K562 (cell line): ENCODE results near the gene UNC119. TPM values are rescaled to one million over a fixed set of nuclear protein-coding genes. Genes with fewer than 3 reads are reported as not detected.

Experiments
- ARNT ChIP-seq, 2 experiments: fragments of 450-650 bp; IDR thresholded peaks; 2 replicates each; pipeline ENCODE4 v1.6.1; 2016; ENCODE audit warnings: mild to moderate bottlenecking in 1 of 2
- BDP1 ChIP-seq: IDR thresholded peaks from 3 replicates; pipeline ENCODE4 v1.6.1; 2011; ENCODE audit not compliant: insufficient read length, insufficient read depth
- BRCA1 ChIP-seq, 2 experiments: fragments of 450-650 bp in 1 of 2; sonication (generic) in 1 of 2; formaldehyde crosslinking in 1 of 2; IDR thresholded peaks; 2 replicates each; pipeline versions ENCODE4 v1.5.0 to v1.6.1; 2017 to 2020; ENCODE audit warnings: mild to moderate bottlenecking in 1 of 2, missing genetic modification reagents in 1 of 2
- CBFA2T2 ChIP-seq: fragments of 450-650 bp; conservative IDR thresholded peaks from 2 replicates; pipeline ENCODE4 v1.6.1; 2017; ENCODE audit warnings: mild to moderate bottlenecking
- CEBPG ChIP-seq, 3 experiments: fragments of 200-800 bp in 1 of 3; sonication (Bioruptor generic) in 1 of 3; sonication (generic) in 1 of 3; formaldehyde crosslinking in 1 of 3; IDR thresholded peaks in 2 of 3; conservative IDR thresholded peaks in 1 of 3; 2 replicates each; pipeline versions ENCODE4 v1.6.1 to v1.8.0; 2016 to 2022; ENCODE audit warnings: missing compliant biosample characterization in 2 of 3, missing genetic modification characterization in 2 of 3, mild to moderate bottlenecking in 1 of 3, missing genetic modification reagents in 1 of 3
- FOXJ3 ChIP-seq: sonication (generic); formaldehyde crosslinking; IDR thresholded peaks from 2 replicates; pipeline ENCODE4 v1.4.0; 2020; ENCODE audit warnings: mild to moderate bottlenecking, missing genetic modification reagents
- HDAC8 ChIP-seq: fragments of 450-650 bp; IDR thresholded peaks from 2 replicates; pipeline ENCODE4 v1.6.1; 2016; ENCODE audit warnings: mild to moderate bottlenecking, missing genetic modification characterization, moderate library complexity, missing compliant biosample characterization
- HOXB6 ChIP-seq: fragments of 250-450 bp; sonication (Bioruptor Pico); IDR thresholded peaks from 2 replicates; pipeline ENCODE4 v1.5.1; 2022; ENCODE audit warnings: mild to moderate bottlenecking, borderline replicate concordance
- RAD51 ChIP-seq: fragments of 450-650 bp; IDR thresholded peaks from 2 replicates; pipeline ENCODE4 v1.7.1; 2016; ENCODE audit warnings: low read depth, mild to moderate bottlenecking, borderline replicate concordance
- RHOXF2B ChIP-seq: fragments of 250-450 bp; sonication (Bioruptor Pico); conservative IDR thresholded peaks from 2 replicates; pipeline ENCODE4 v1.5.1; 2021
- SETDB1 ChIP-seq: IDR thresholded peaks from one replicate; pipeline ENCODE4 v1.6.1; 2012; ENCODE audit warnings: low read length, control low read depth, inconsistent platforms
- SIRT6 ChIP-seq: IDR thresholded peaks from one replicate; pipeline ENCODE4 v1.6.1; 2012; ENCODE audit warnings: low read depth, mild to moderate bottlenecking, control low read depth, inconsistent platforms, low read length, moderate library complexity
- TCF3 ChIP-seq: sonication (generic); formaldehyde crosslinking; IDR thresholded peaks from 2 replicates; pipeline ENCODE4 v1.4.0; 2020; ENCODE audit warnings: mild to moderate bottlenecking, missing genetic modification reagents
- ZBTB1 ChIP-seq: sonication (generic); formaldehyde crosslinking; IDR thresholded peaks from 2 replicates; pipeline ENCODE4 v1.8.1; 2023; ENCODE audit warnings: missing genetic modification reagents, low read depth, mild to moderate bottlenecking, borderline replicate concordance
- ZNF134 ChIP-seq: fragments of 250-450 bp; sonication (Bioruptor Pico); conservative IDR thresholded peaks from 2 replicates; pipeline ENCODE4 v1.4.0; 2020
- ZNF184 ChIP-seq: sonication (generic); formaldehyde crosslinking; IDR thresholded peaks from 2 replicates; pipeline ENCODE4 v1.5.0; 2020; ENCODE audit warnings: missing genetic modification reagents
- ZNF197 ChIP-seq: fragments of 200-800 bp; sonication (Bioruptor generic); IDR thresholded peaks from 2 replicates; pipeline ENCODE4 v1.6.1; 2016; ENCODE audit warnings: low read depth, missing genetic modification characterization, missing compliant biosample characterization
- polyA plus RNA-seq, 8 experiments: library from polyadenylated mRNA; depleted of rRNA in 4 of 8; stranded (reverse) in 5 of 8; unstranded in 3 of 8; fragments of >200 nt; fragmentation: Nextera tagmentation in 2 of 8; fragmentation: Illumina TruSeq in 1 of 8; extraction: Ambion mirVana in 2 of 8; extraction: Trizol in 1 of 8; gene quantifications; 2 replicates each; pipeline versions ENCODE4 v1.2.1 to v1.2.3, GENCODE V29; 2011 to 2014; ENCODE audit warnings: inconsistent platforms in 1 of 8, missing spikeins in 1 of 8
- total RNA-seq, 7 experiments: library from RNA; depleted of rRNA in 6 of 7; stranded (reverse); fragments of >200 nt in 6 of 7; fragmentation: Illumina TruSeq in 2 of 7; extraction: Trizol in 2 of 7; gene quantifications; 2 replicates each; pipeline versions ENCODE4 v1.2.1 to v1.2.3, GENCODE V29; 2011 to 2021; ENCODE audit warnings: low replicate concordance in 1 of 7
- TF ChIP-seq, protein P1 (sequence below), 3 experiments: IDR thresholded peaks in 2 of 3; conservative IDR thresholded peaks in 1 of 3; 2 replicates each; pipeline ENCODE4 v1.5.1; 2011 to 2012; ENCODE audit warnings: low read length in 3 of 3, mild to moderate bottlenecking in 3 of 3, control low read depth in 2 of 3, improper control_type of control experiment in 1 of 3, inconsistent platforms in 1 of 3, low read depth in 1 of 3, mixed read lengths in 1 of 3, moderate library complexity in 1 of 3; ENCODE audit not compliant: insufficient read depth in 2 of 3
- TF ChIP-seq, protein P2 (sequence below): IDR thresholded peaks from 3 replicates; pipeline ENCODE4 v1.6.1; 2011; ENCODE audit warnings: borderline replicate concordance, mild to moderate bottlenecking; ENCODE audit not compliant: insufficient read length, insufficient read depth
- TF ChIP-seq, protein P3 (sequence below): sonication (generic); formaldehyde crosslinking; IDR thresholded peaks from 2 replicates; pipeline ENCODE4 v1.8.0; 2022; ENCODE audit warnings: mild to moderate bottlenecking, missing genetic modification reagents
- TF ChIP-seq, protein P4 (sequence below): fragments of 450-650 bp; formaldehyde crosslinking; IDR thresholded peaks from 2 replicates; pipeline ENCODE4 v1.4.0; 2022; ENCODE audit warnings: mild to moderate bottlenecking, moderate library complexity
- TF ChIP-seq, protein P5 (sequence below), 2 experiments: fragments of 450-650 bp; IDR thresholded peaks; 2 replicates each; pipeline ENCODE4 v1.6.1; 2016
- TF ChIP-seq, protein P6 (sequence below): fragments of 250-450 bp; sonication (Bioruptor Pico); IDR thresholded peaks from 2 replicates; pipeline ENCODE4 v1.8.0; 2021; ENCODE audit warnings: moderate library complexity, mild to moderate bottlenecking, inconsistent platforms

The UNC119 gene
- total and polyA plus RNA-seq, 9 of the 15 experiments (the other 6 are each of a cell fraction or from before 2014, with no cell fraction given), result 0.37 to 47.7 (median 16.3) TPM

DNA sequence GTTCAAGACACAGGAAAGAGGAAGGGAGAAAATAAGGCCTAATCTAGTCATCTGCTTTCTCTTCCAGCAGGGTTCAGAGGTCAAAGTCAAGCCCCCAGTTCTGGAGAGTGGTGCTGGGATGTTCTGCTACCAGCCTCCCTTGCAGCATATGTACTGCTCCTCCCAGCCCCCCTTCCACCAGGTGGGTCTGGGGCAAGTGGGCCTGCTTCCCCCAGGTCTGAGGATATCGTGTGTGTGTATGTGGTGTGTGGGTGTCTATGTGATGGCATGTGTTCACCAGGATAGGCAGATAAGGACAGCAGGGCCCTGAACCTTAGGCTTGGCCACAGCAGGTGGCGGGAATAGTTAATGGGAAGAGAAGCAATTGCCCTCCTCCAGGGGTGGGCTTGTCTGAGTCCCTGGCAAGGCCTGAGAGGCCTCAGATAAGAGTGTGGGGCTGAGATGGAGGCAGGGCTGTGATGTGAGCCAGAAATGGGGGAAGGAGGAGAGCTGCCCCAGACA, 25.2 kb downstream of the UNC119 start (continued):
- TF ChIP-seq BDP1, result no peak
- TF ChIP-seq ZBTB1, result no peak
- TF ChIP-seq HOXB6 (CRISPR knock-in tag), result no peak
- TF ChIP-seq SETDB1, result no peak
- no peak for TF ChIP-seq CEBPG (CRISPR knock-in tag; IDR thresholded peaks at IDR 0.05)
- TF ChIP-seq CEBPG (tag; conservative IDR thresholded peaks at IDR 0.05 in 1 of 2, IDR thresholded peaks at IDR 0.05 in 1 of 2), result no peak
- TF ChIP-seq, protein P1, sequence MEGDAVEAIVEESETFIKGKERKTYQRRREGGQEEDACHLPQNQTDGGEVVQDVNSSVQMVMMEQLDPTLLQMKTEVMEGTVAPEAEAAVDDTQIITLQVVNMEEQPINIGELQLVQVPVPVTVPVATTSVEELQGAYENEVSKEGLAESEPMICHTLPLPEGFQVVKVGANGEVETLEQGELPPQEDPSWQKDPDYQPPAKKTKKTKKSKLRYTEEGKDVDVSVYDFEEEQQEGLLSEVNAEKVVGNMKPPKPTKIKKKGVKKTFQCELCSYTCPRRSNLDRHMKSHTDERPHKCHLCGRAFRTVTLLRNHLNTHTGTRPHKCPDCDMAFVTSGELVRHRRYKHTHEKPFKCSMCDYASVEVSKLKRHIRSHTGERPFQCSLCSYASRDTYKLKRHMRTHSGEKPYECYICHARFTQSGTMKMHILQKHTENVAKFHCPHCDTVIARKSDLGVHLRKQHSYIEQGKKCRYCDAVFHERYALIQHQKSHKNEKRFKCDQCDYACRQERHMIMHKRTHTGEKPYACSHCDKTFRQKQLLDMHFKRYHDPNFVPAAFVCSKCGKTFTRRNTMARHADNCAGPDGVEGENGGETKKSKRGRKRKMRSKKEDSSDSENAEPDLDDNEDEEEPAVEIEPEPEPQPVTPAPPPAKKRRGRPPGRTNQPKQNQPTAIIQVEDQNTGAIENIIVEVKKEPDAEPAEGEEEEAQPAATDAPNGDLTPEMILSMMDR (IDR thresholded peaks at IDR 0.05 in 2 of 3, conservative IDR thresholded peaks at IDR 0.05 in 1 of 3; ENCODE audit: insufficient read depth in 2 of 3, low read depth in 1 of 3, low read length in 3 of 3), result no peak
- no peak for TF ChIP-seq BRCA1 (IDR thresholded peaks at IDR 0.05)
- TF ChIP-seq BRCA1 (CRISPR knock-in tag; IDR thresholded peaks at IDR 0.05), result no peak
- TF ChIP-seq, protein P2, sequence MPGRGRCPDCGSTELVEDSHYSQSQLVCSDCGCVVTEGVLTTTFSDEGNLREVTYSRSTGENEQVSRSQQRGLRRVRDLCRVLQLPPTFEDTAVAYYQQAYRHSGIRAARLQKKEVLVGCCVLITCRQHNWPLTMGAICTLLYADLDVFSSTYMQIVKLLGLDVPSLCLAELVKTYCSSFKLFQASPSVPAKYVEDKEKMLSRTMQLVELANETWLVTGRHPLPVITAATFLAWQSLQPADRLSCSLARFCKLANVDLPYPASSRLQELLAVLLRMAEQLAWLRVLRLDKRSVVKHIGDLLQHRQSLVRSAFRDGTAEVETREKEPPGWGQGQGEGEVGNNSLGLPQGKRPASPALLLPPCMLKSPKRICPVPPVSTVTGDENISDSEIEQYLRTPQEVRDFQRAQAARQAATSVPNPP, result no peak
- peak; percentile 100 for TF ChIP-seq CBFA2T2
- TF ChIP-seq ZNF197 (CRISPR knock-in tag), result 0 out of 2 replicates have a peak, but pooled peaks have one; percentile 60
- no peak for TF ChIP-seq FOXJ3
- peak; percentile 87 to 93; a peak in 3 of 4 replicates for TF ChIP-seq ARNT (IDR thresholded peaks at IDR 0.05)
- no peak for TF ChIP-seq SIRT6
- peak; percentile 99 for TF ChIP-seq TCF3 (CRISPR knock-in tag)
- no peak for TF ChIP-seq HDAC8 (tag)
- TF ChIP-seq, protein P3, sequence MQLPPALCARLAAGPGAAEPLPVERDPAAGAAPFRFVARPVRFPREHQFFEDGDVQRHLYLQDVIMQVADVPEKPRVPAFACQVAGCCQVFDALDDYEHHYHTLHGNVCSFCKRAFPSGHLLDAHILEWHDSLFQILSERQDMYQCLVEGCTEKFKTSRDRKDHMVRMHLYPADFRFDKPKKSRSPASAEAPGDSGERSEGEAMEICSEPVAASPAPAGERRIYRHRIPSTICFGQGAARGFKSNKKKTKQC (CRISPR knock-in tag), result no peak
- TF ChIP-seq ZNF134 (CRISPR knock-in tag), result 0 out of 2 replicates have a peak, but pooled peaks have one; percentile 22
- TF ChIP-seq RAD51, result no peak
- no peak for TF ChIP-seq RHOXF2B
- no peak for TF ChIP-seq ZNF184 (CRISPR knock-in tag)
- TF ChIP-seq, protein P4, sequence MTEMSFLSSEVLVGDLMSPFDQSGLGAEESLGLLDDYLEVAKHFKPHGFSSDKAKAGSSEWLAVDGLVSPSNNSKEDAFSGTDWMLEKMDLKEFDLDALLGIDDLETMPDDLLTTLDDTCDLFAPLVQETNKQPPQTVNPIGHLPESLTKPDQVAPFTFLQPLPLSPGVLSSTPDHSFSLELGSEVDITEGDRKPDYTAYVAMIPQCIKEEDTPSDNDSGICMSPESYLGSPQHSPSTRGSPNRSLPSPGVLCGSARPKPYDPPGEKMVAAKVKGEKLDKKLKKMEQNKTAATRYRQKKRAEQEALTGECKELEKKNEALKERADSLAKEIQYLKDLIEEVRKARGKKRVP (CRISPR knock-in tag), result 0 out of 2 replicates have a peak, but pooled peaks have one; percentile 31
- TF ChIP-seq, protein P5, sequence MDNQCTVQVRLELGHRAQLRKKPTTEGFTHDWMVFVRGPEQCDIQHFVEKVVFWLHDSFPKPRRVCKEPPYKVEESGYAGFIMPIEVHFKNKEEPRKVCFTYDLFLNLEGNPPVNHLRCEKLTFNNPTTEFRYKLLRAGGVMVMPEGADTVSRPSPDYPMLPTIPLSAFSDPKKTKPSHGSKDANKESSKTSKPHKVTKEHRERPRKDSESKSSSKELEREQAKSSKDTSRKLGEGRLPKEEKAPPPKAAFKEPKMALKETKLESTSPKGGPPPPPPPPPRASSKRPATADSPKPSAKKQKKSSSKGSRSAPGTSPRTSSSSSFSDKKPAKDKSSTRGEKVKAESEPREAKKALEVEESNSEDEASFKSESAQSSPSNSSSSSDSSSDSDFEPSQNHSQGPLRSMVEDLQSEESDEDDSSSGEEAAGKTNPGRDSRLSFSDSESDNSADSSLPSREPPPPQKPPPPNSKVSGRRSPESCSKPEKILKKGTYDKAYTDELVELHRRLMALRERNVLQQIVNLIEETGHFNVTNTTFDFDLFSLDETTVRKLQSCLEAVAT (IDR thresholded peaks at IDR 0.05), result peak; percentile 19 to 85; a peak in 1 of 4 replicates
- TF ChIP-seq, protein P6, sequence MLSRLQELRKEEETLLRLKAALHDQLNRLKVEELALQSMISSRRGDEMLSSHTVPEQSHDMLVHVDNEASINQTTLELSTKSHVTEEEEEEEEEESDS (CRISPR knock-in tag), result no peak
